T-helper 22 cell (primary cell): ENCODE results near the gene TNFSF13.
"Not testable (repeated sequence)": the region's sequence is repeated elsewhere in the genome, so short reads cannot be mapped to it uniquely, and the experiment has no call there.

Experiments
- DNase-seq: peaks from one replicate; pipeline ENCODE4 v3.0.0-alpha.2; 2020; ENCODE audit warnings: low read depth

The TNFSF13 gene

GRCh38 chr17:7591596-7591995, 33.0 kb downstream of the TNFSF13 start:
- DNase-seq = no peak

- no peak for DNase-seq
Observed at GRCh38 chr17:7592422-7593021, 34.0 kb downstream of the TNFSF13 start.

DNA sequence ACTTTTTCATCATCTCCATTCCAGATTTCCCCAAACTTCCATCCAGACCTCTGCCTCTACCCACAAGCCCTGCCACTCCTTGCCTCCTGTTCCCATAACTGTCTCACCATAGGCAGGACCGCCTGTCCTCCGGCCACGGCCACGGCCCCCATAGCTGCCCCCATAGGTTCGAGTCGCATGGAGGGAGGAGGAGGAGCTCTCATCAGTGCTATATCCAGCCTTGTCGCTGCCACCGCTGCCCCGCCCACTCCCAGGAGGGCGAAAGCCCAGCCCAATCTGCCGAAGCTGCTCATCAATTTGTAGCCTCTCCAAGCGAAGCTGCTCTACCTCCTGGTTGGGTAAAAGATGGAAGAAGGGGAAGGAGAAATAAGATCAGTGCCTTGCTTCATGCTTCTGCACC, 34.7 kb downstream of the TNFSF13 start:
- DNase-seq = no peak

DNA sequence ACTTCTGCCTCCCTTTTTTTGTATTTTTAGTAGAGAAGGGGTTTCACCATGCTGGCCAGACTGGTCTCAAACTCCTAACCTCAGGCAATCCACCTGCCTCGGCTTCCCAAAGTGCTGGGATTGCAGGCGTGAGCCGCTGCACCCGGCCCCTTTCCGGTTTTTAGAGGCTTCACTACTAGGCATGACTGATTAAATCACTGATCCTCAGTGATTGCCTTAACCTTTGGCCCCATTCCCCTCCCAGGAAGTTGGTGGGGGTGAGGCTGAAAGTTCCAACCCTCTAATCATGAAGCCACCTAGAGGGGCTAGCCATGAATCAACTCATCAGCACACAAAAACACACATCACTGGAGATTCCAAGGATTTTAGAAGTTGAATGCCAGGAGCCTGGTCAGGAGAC, 39.0 kb downstream of the TNFSF13 start:
- not testable (repeated sequence) for DNase-seq

GRCh38 chr17:7606280-7606679, 47.7 kb downstream of the TNFSF13 start:
- no peak for DNase-seq

DNA sequence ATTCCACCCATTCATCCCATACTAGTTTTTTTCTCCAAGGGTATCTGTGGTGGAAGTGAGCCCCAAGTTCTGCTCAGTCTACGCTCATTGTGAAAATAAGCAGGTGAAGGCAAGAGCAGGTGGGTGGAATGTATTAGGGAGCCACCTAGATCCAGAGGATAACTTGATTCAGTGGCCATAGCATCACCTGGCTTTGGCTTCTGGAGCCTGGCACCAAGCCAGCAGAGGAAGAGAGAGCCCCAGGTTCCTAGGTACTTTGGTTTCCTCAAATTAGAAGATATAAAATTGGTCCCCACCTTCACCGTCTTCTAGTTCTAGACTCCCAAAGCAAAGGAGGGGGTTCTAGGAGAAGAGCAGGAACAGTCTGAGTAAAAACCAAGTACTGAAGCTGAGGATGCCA, 52.1 kb downstream of the TNFSF13 start:
- no peak for DNase-seq
